Adrenal gland (tissue), 12 donors: ENCODE results near the gene LY86. TPM values are rescaled to one million over a fixed set of nuclear protein-coding genes. Genes with fewer than 3 reads are reported as not detected.

Source experiments
- DNase-seq, 7 donors: peaks; one replicate each; pipeline ENCODE4 v3.0.0-alpha.2; 2019 to 2020
- H3K27ac ChIP-seq, 5 donors: fragments of 200-600 bp; sonication (generic) in 4 of 5; 1 replicate in 3 of 5; 2 replicates in 2 of 5; pipeline versions ENCODE4 v1.5.1 to v1.8.0; 2016 to 2020; ENCODE audit warnings: mild to moderate bottlenecking in 1 of 5
- H3K27me3 ChIP-seq: fragments of 200-600 bp; 2 replicates; pipeline ENCODE4 v1.8.0; 2021
- H3K36me3 ChIP-seq, 2 donors: fragments of 200-600 bp; replicated peaks in 1 of 2; 1 replicate in 1 of 2; 2 replicates in 1 of 2; pipeline versions ENCODE4 v1.5.1 to v1.8.0; 2018 to 2022
- H3K4me1 ChIP-seq, 2 donors: fragments of 200-600 bp; replicated peaks in 1 of 2; 1 replicate in 1 of 2; 2 replicates in 1 of 2; pipeline versions ENCODE4 v1.5.1 to v1.8.0; 2018 to 2021
- H3K4me3 ChIP-seq, 4 donors: fragments of 200-600 bp; sonication (generic) in 3 of 4; one replicate each; pipeline ENCODE4 v1.5.1; 2016 to 2018
- H3K9me3 ChIP-seq, 3 donors: fragments of 200-600 bp; sonication (generic) in 1 of 3; replicated peaks in 1 of 3; 1 replicate in 2 of 3; 2 replicates in 1 of 3; pipeline versions ENCODE4 v1.5.1 to v1.8.0; 2016 to 2021
- CTCF ChIP-seq, 6 experiments: fragments of 450-650 bp in 4 of 6; fragments of 200-600 bp in 2 of 6; sonication (generic) in 1 of 6; IDR thresholded peaks; 1 replicate in 5 of 6; 2 replicates in 1 of 6; pipeline versions ENCODE4 v1.5.1 to v1.8.0; 2016 to 2021; ENCODE audit warnings: antibody characterized with exemption in 6 of 6, mild to moderate bottlenecking in 2 of 6, moderate library complexity in 1 of 6
- POLR2A ChIP-seq, 2 donors: fragments of 450-650 bp; IDR thresholded peaks; one replicate each; pipeline ENCODE4 v1.6.1; 2017; ENCODE audit warnings: antibody characterized with exemption in 2 of 2, mild to moderate bottlenecking in 2 of 2, moderate library complexity in 1 of 2
- WGBS, 4 donors: extraction: QIAGEN DNeasy Blood & Tissue Kit in 2 of 4; methylation state at CpG; one replicate each; pipeline versions ENCODE4 v1.1.5 to v1.1.7; 2013 to 2017; 5-methylcytosine and 5-hydroxymethylcytosine counted together
- intact Hi-C, 2 donors: fragments of 100-400 bp; cut with DNase I; formaldehyde crosslinking; loops; one replicate each; pipeline versions ENCODE4 v1.14.1 to v1.15.0; 2022 to 2023
- polyA plus RNA-seq, 3 donors: library from polyadenylated mRNA; stranded (reverse); fragments of 200-250 nt in 2 of 3; fragments of 350-450 nt in 1 of 3; fragmentation: Illumina TruSeq in 1 of 3; extraction: RNeasy Lipid Tissue Mini Kit (QIAGEN cat#74804) in 1 of 3; gene quantifications; one replicate each; pipeline ENCODE4 v1.2.3, GENCODE V29; 2013 to 2014
- total RNA-seq, 9 donors: library from RNA; depleted of rRNA in 4 of 9; stranded (reverse); fragments of >200 nt in 4 of 9; fragments of 120-200 nt in 1 of 9; fragmentation: NEBNext Ultra II Directional in 1 of 9; extraction: Animal tissue kit (Norgen Biotek cat#: 25700) in 1 of 9; gene quantifications; one replicate each; pipeline versions ENCODE4 v1.1.0 to v1.2.4, GENCODE V29; 2013 to 2023
- donor health status: healthy with polysubstance abuse.
- donor health status: Bipolar disorder and iron deficiency.
- donor health status: DM: yes; HTN: yes; CAD: no.
- donor health status: DM: no; HTN: no; CAD: no.
- donor health status: DM: no; HTN: no; CAD: no.
- donor health status: DM: yes; HTN: yes; CAD: no.

Gene LY86
- total and polyA plus RNA-seq, 12 donors: 0.60 to 25.7 (median 7.1) TPM

- Histone ChIP-seq H3K4me3 (no peak overlapping the region), H3K9me3 (no peaks in the 10 kb centered on the region), H3K27ac (peak overlapping the region; percentile 14 to 79 (median 53)), H3K27me3 (no peaks in the 10 kb centered on the region), H3K4me1 (peaks cover 0 to 19% of the 10 kb centered on the region in 2 donors), H3K36me3 (no peaks in the 10 kb centered on the region)
- TF ChIP-seq CTCF (IDR thresholded peaks at IDR 0.05) (no peak), POLR2A (IDR thresholded peaks at IDR 0.05) (no peak)
- intact Hi-C loops: no loop called here
- DNase-seq: peak; percentile 34 to 76 (median 64)
- 61 to 68% (median 67%) methylated on average over 9 of the region's 9 CpGs for WGBS, 4 donors
These were observed 3.4 kb downstream of the LY86 start for GRCh38 chr6:6591778-6592465.

- no peak for DNase-seq
- no peaks in the 10 kb centered on the region for H3K36me3 ChIP-seq
- 36 to 48% (median 41%) methylated on average over 1 of the region's 1 CpG for WGBS, 4 donors
- H3K27me3 ChIP-seq: no peaks in the 10 kb centered on the region
- peak overlapping the region; percentile 33 to 79 (median 53) for H3K27ac ChIP-seq
- no peak for TF ChIP-seq CTCF (IDR thresholded peaks at IDR 0.05)
- TF ChIP-seq POLR2A (IDR thresholded peaks at IDR 0.05): no peak
- peaks cover 0 to 19% of the 10 kb centered on the region in 2 donors for H3K4me1 ChIP-seq
- intact Hi-C loops: no loop called here
- H3K4me3 ChIP-seq: no peak overlapping the region
- H3K9me3 ChIP-seq: no peaks in the 10 kb centered on the region
These were observed 4.4 kb downstream of the LY86 start for GRCh38 chr6:6592826-6593475.

- WGBS, 4 donors: 49 to 62% (median 54%) methylated on average over 5 of the region's 5 CpGs
- H3K4me1 ChIP-seq: peaks cover 0 to 19% of the 10 kb centered on the region in 2 donors
- H3K4me3 ChIP-seq: no peak overlapping the region
- H3K9me3 ChIP-seq: no peaks in the 10 kb centered on the region
- H3K27me3 ChIP-seq: no peaks in the 10 kb centered on the region
- H3K27ac ChIP-seq: peak overlapping the region in 2 of 5 donors; percentile 64 to 77
- intact Hi-C loops: no loop called here
- no peak for TF ChIP-seq POLR2A (IDR thresholded peaks at IDR 0.05)
- TF ChIP-seq CTCF (IDR thresholded peaks at IDR 0.05): no peak
- peak in 1 of 7 donors; percentile 24 for DNase-seq
- H3K36me3 ChIP-seq: no peaks in the 10 kb centered on the region
These were observed 5.4 kb downstream of the LY86 start for GRCh38 chr6:6593867-6594468.

GRCh38 chr6:6595025-6595424 is 6.5 kb downstream of the LY86 start:
- Histone ChIP-seq H3K36me3 (no peaks in the 10 kb centered on the region), H3K9me3 (no peaks in the 10 kb centered on the region), H3K27me3 (no peaks in the 10 kb centered on the region), H3K4me3 (no peak overlapping the region), H3K27ac (no peak overlapping the region), H3K4me1 (peaks cover 0 to 19% of the 10 kb centered on the region in 2 donors)
- TF ChIP-seq CTCF (IDR thresholded peaks at IDR 0.05) (no peak), POLR2A (IDR thresholded peaks at IDR 0.05) (no peak)
- intact Hi-C loops: no loop called here
- no peak for DNase-seq
- 88 to 93% (median 91%) methylated on average over 3 of the region's 3 CpGs for WGBS, 4 donors
